ENCODE data around the gene GP9. TPM values are rescaled to one million over a fixed set of nuclear protein-coding genes. Genes with fewer than 3 reads are reported as not detected.

GP9 gene
- total RNA-seq, 2 experiments from 2014 or later, result not detected

DNA sequence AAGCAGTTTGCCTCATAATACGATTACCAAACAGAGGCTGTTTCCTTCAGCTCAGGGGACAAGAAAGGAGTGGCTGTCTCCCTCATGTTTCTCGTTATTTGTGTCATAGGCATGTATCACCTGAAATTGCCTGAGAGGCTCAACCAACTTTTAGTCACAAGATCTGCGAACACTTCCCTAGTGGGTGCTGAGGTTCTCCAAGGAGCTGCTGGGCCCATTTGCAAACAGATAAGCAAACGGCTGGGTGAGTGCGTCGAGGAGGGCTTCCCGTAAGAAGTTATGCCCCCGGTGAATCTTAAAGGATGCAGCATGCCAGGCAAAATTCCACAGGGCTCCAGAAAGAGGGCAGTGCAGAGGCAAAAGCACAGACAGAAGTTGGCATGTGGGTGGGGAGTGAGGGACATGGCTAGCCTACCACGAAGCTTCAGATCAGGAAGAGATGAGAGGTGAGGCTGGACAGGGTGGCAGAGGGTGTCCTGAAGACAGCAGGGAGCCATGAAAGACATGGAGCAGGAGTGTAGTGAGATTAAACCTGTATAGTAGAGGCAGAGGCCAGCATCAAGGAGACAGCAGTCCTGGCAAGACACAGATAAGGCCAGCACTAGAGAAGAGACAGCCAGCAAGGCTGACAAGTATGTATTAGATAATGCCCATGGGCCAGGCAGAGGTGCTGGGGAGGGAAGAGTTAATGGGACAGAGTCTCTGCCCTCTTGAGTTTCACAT, 4.0 kb upstream of the GP9 start:
- Histone ChIP-seq H3K4me1 (ENCODE audit: insufficient read depth, low read length, poor library complexity, severe bottlenecking) (peaks cover 24% of the 10 kb centered on the region), H3K4me2 (ENCODE audit: low read length) (no peak overlapping the region), H4K20me1 (ENCODE audit: insufficient read depth, low read length) (no peaks in the 10 kb centered on the region), H3K36me3 (ENCODE audit: insufficient read depth, low read length) (no peaks in the 10 kb centered on the region), H3K9me3 (ENCODE audit: low read length) (no peaks in the 10 kb centered on the region), H3K9me2 (ENCODE audit: insufficient read depth, low read length) (no peaks in the 10 kb centered on the region), H3K27ac (ENCODE audit: low read depth, low read length, poor library complexity, severe bottlenecking) (no peak overlapping the region), H3K79me2 (ENCODE audit: insufficient read depth, low read depth, low read length) (no peaks in the 10 kb centered on the region), H2AFZ (ENCODE audit: low read length) (no peak overlapping the region), H3K4me3 (ENCODE audit: low read depth, low read length, poor library complexity, severe bottlenecking) (no peak overlapping the region)
- CTCF ChIA-PET (ENCODE audit: unreplicated experiment), result no interaction called here
- intact Hi-C loops (cut with micrococcal nuclease; ENCODE audit: unreplicated experiment), result no loop called here
- no peak for DNase-seq (ENCODE audit: low spot score)
- POLR2A ChIA-PET, result no interaction called here
- no TSS peak for BruUV-seq (replicated peaks)
- no peak for TF ChIP-seq EZH2phosphoT487 (IDR thresholded peaks at IDR 0.05; ENCODE audit: borderline replicate concordance, low read depth, low read length)
- TF ChIP-seq, protein P1, sequence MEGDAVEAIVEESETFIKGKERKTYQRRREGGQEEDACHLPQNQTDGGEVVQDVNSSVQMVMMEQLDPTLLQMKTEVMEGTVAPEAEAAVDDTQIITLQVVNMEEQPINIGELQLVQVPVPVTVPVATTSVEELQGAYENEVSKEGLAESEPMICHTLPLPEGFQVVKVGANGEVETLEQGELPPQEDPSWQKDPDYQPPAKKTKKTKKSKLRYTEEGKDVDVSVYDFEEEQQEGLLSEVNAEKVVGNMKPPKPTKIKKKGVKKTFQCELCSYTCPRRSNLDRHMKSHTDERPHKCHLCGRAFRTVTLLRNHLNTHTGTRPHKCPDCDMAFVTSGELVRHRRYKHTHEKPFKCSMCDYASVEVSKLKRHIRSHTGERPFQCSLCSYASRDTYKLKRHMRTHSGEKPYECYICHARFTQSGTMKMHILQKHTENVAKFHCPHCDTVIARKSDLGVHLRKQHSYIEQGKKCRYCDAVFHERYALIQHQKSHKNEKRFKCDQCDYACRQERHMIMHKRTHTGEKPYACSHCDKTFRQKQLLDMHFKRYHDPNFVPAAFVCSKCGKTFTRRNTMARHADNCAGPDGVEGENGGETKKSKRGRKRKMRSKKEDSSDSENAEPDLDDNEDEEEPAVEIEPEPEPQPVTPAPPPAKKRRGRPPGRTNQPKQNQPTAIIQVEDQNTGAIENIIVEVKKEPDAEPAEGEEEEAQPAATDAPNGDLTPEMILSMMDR (conservative IDR thresholded peaks at IDR 0.05; ENCODE audit: low read length), result no peak

DNA sequence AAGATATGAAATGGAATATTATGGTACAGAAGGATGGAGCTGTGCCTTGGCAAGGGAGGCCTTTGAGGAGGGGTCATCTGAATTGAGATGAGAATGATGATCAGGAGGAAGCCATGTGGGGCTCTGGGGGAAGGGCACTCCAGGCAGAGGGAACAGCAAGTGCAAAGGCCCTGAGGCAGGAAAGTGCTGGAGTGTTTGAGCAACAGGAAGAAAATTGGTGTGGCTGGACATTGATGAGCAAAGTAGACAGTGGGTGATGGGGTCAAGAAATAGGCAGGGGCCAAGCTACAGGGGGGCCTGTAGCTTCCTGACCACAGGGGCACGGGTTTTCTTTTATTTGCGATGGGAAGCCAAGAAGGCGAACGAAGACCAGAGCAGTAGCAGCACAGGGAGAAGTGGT, 3.3 kb upstream of the GP9 start:
- no peak for DNase-seq (ENCODE audit: low spot score)
- CTCF ChIA-PET (ENCODE audit: unreplicated experiment), result no interaction called here
- BruUV-seq (replicated peaks), result no TSS peak
- POLR2A ChIA-PET, result no interaction called here
- no peak overlapping the region for H3K4me3 ChIP-seq (ENCODE audit: low read depth, low read length, poor library complexity, severe bottlenecking)
- no peaks in the 10 kb centered on the region for H3K36me3 ChIP-seq (ENCODE audit: insufficient read depth, low read length)
- H3K79me2 ChIP-seq (ENCODE audit: insufficient read depth, low read depth, low read length), result no peaks in the 10 kb centered on the region
- H3K4me1 ChIP-seq (ENCODE audit: insufficient read depth, low read length, poor library complexity, severe bottlenecking), result peaks cover 24% of the 10 kb centered on the region
- no peaks in the 10 kb centered on the region for H3K9me3 ChIP-seq (ENCODE audit: low read length)
- H4K20me1 ChIP-seq (ENCODE audit: insufficient read depth, low read length), result no peaks in the 10 kb centered on the region
- H2AFZ ChIP-seq (ENCODE audit: low read length), result no peak overlapping the region
- no peak overlapping the region for H3K27ac ChIP-seq (ENCODE audit: low read depth, low read length, poor library complexity, severe bottlenecking)
- TF ChIP-seq, protein P1 (conservative IDR thresholded peaks at IDR 0.05; ENCODE audit: low read length), result no peak
- TF ChIP-seq EZH2phosphoT487 (IDR thresholded peaks at IDR 0.05; ENCODE audit: borderline replicate concordance, low read depth, low read length), result no peak
- H3K9me2 ChIP-seq (ENCODE audit: insufficient read depth, low read length), result no peaks in the 10 kb centered on the region
- intact Hi-C loops (cut with micrococcal nuclease; ENCODE audit: unreplicated experiment), result no loop called here
- H3K4me2 ChIP-seq (ENCODE audit: low read length), result no peak overlapping the region

DNA sequence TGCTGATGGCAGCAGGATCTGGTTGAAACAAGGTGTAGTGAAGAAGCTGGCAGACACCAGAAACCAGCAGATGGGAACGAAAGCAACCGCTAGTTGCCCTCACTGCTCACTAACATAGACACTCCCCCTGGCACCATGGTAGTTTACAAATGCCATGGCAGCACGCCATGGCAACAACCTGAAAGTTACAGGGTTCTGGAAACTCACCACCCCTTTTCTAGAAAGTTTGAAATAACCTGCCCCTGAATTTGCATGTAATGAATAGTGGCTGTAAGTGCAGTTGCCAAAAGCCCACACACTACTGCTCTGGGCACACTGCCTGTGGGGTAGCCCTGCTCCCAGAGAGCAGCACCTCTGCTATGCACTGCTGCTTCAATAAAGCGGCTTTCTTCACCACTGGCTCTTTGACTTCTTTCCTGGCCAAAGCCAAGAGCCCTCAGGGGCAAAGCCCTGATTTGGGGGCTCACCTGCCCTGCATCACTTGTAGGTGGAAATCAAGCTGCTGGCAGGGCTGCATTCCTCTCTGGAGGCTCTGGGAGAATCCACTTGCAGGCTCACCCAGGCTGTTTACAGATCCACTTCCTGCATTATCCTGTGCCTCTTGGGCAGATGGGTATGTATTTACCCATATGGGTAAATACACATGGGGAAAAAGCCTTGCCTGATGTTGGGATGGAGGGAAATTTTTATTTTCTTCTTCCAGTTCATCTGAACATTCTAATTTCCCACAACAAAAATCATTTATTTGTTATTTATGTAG, 2.0 kb upstream of the GP9 start:
- H4K20me1 ChIP-seq (ENCODE audit: insufficient read depth, low read length), result no peaks in the 10 kb centered on the region
- H3K4me3 ChIP-seq (ENCODE audit: low read depth, low read length, poor library complexity, severe bottlenecking), result no peak overlapping the region
- no TSS peak for BruUV-seq (replicated peaks)
- ChIA-PET CTCF (ENCODE audit: unreplicated experiment) (no interaction called here), POLR2A (interaction anchor here (0.6 kb wide), 1 partner anchor 166 kb away, joined by 6 read pairs; no protein-coding TSS in a partner anchor)
- H3K4me2 ChIP-seq (ENCODE audit: low read length), result peak overlapping the region; percentile 29; the same call in 1 of the 2 replicates
- intact Hi-C loops (cut with micrococcal nuclease; ENCODE audit: unreplicated experiment), result no loop called here
- no peaks in the 10 kb centered on the region for H3K36me3 ChIP-seq (ENCODE audit: insufficient read depth, low read length)
- TF ChIP-seq, protein P1 (conservative IDR thresholded peaks at IDR 0.05; ENCODE audit: low read length), result no peak
- TF ChIP-seq EZH2phosphoT487 (IDR thresholded peaks at IDR 0.05; ENCODE audit: borderline replicate concordance, low read depth, low read length), result no peak
- H3K9me2 ChIP-seq (ENCODE audit: insufficient read depth, low read length), result no peaks in the 10 kb centered on the region
- no peaks in the 10 kb centered on the region for H3K9me3 ChIP-seq (ENCODE audit: low read length)
- peak overlapping the region; percentile 39; the same call in 1 of the 2 replicates for H2AFZ ChIP-seq (ENCODE audit: low read length)
- no peak overlapping the region for H3K27ac ChIP-seq (ENCODE audit: low read depth, low read length, poor library complexity, severe bottlenecking)
- peak; percentile 25 for DNase-seq (ENCODE audit: low spot score)
- no peaks in the 10 kb centered on the region for H3K79me2 ChIP-seq (ENCODE audit: insufficient read depth, low read depth, low read length)
- H3K4me1 ChIP-seq (ENCODE audit: insufficient read depth, low read length, poor library complexity, severe bottlenecking), result peaks cover 19% of the 10 kb centered on the region
